SK-N-SH (cell line): Measurements from ENCODE around the gene CTDSPL2. TPM values are rescaled to one million over a fixed set of nuclear protein-coding genes. Genes with fewer than 3 reads are reported as not detected.
A peak's percentile ranks its signal among the peaks of the same experiment; 100 is the strongest.
"Not testable (repeated sequence)": the region's sequence is repeated elsewhere in the genome, so short reads cannot be mapped to it uniquely, and the experiment has no call there.

Experiments used
- CTCF ChIA-PET: fragments of 300-600, 350-600 bp; formaldehyde crosslinking; extraction: SDS; loops from one replicate; lab custom pipeline; 2021; lab: Yijun Ruan, JAX
- POLR2A ChIA-PET: fragments of 350-600 bp; sonication (Branson Sonifier 250); formaldehyde crosslinking; extraction: SDS; loops from one replicate; lab custom pipeline; 2020; ENCODE audit warnings: antibody characterized with exemption, inconsistent platforms; lab: Yijun Ruan, JAX
- DNase-seq: peaks from one replicate; pipeline ENCODE4 v3.0.0; 2012
- H2AFZ ChIP-seq: fragments of 200-600 bp; sonication (generic); 2 replicates; pipeline ENCODE4 v1.8.1; 2016; ENCODE audit warnings: antibody characterized with exemption, mild to moderate bottlenecking, low read depth
- H3F3A ChIP-seq: fragments of 200-600 bp; sonication (generic); replicated peaks from 2 replicates; pipeline ENCODE3; 2016; ENCODE audit warnings: antibody characterized with exemption, mild to moderate bottlenecking; ENCODE audit not compliant: insufficient read depth
- H3K27ac ChIP-seq, 2 experiments: fragments of 200-500 bp in 1 of 2; fragments of 200-600 bp in 1 of 2; sonication (Bioruptor generic) in 1 of 2; sonication (generic), shearing (Covaris generic) in 1 of 2; 2 replicates each; pipeline versions ENCODE4 v1.5.1 to v1.6.1; 2014 to 2016; ENCODE audit warnings: low read depth in 2 of 2, inconsistent platforms in 1 of 2, low read length in 1 of 2, mild to moderate bottlenecking in 1 of 2, mixed read lengths in 1 of 2
- H3K27me3 ChIP-seq: fragments of 200-600 bp; sonication (generic), shearing (Covaris generic); 2 replicates; pipeline ENCODE4 v1.6.1; 2016; ENCODE audit warnings: mixed run types; ENCODE audit not compliant: insufficient read depth
- H3K36me3 ChIP-seq, 2 experiments: fragments of 200-500 bp in 1 of 2; fragments of 200-600 bp in 1 of 2; sonication (Bioruptor generic) in 1 of 2; sonication (generic) in 1 of 2; replicated peaks in 1 of 2; 2 replicates each; pipeline versions ENCODE3 to v1.5.1; 2014 to 2016; ENCODE audit warnings: low read length in 1 of 2, mild to moderate bottlenecking in 1 of 2; ENCODE audit not compliant: insufficient read depth in 2 of 2, control insufficient read depth in 1 of 2
- H3K4me1 ChIP-seq, 2 experiments: fragments of 200-500 bp in 1 of 2; fragments of 200-600 bp in 1 of 2; sonication (Bioruptor generic) in 1 of 2; sonication (generic), shearing (Covaris generic) in 1 of 2; 2 replicates each; pipeline versions ENCODE4 v1.5.1 to v1.6.1; 2014 to 2016; ENCODE audit warnings: low read depth in 1 of 2, low read length in 1 of 2, mixed run types in 1 of 2; ENCODE audit not compliant: insufficient read depth in 2 of 2, control insufficient read depth in 1 of 2
- H3K4me2 ChIP-seq: fragments of 200-600 bp; sonication (generic), shearing (Covaris generic); 2 replicates; pipeline ENCODE4 v1.6.1; 2017; ENCODE audit warnings: mixed run types
- H3K4me3 ChIP-seq, 2 experiments: fragments of 200-500 bp in 1 of 2; fragments of 200-600 bp in 1 of 2; sonication (Bioruptor generic) in 1 of 2; sonication (generic), shearing (Covaris generic) in 1 of 2; 2 replicates each; pipeline versions ENCODE4 v1.5.1 to v1.8.1; 2014 to 2016; ENCODE audit warnings: low read depth in 2 of 2, inconsistent platforms in 1 of 2, low read length in 1 of 2, mild to moderate bottlenecking in 1 of 2, mixed read lengths in 1 of 2, moderate library complexity in 1 of 2
- H3K79me2 ChIP-seq: fragments of 200-600 bp; sonication (generic); 2 replicates; pipeline ENCODE4 v1.8.1; 2017; ENCODE audit warnings: mild to moderate bottlenecking; ENCODE audit not compliant: insufficient read depth
- H3K9ac ChIP-seq: fragments of 200-600 bp; sonication (generic); 2 replicates; pipeline ENCODE4 v1.6.1; 2017; ENCODE audit warnings: mixed run types
- H3K9me2 ChIP-seq: fragments of 200-600 bp; sonication (generic); 2 replicates; pipeline ENCODE4 v1.6.1; 2017; ENCODE audit warnings: mixed run types
- H3K9me3 ChIP-seq: fragments of 200-600 bp; sonication (generic); 2 replicates; pipeline ENCODE4 v1.6.1; 2017; ENCODE audit warnings: mixed run types, mild to moderate bottlenecking, moderate library complexity
- H4K20me1 ChIP-seq: fragments of 200-600 bp; sonication (generic); 2 replicates; pipeline ENCODE4 v1.6.1; 2017; ENCODE audit warnings: mild to moderate bottlenecking, mixed run types; ENCODE audit not compliant: insufficient read depth
- GABPA ChIP-seq: IDR thresholded peaks from 2 replicates; pipeline ENCODE4 v1.4.0; 2012; ENCODE audit warnings: low read depth, mild to moderate bottlenecking
- GATA2 ChIP-seq: sonication (generic); formaldehyde crosslinking; IDR thresholded peaks from 2 replicates; pipeline ENCODE4 v1.5.0; 2020; ENCODE audit warnings: mild to moderate bottlenecking, missing genetic modification reagents
- MEF2A ChIP-seq: IDR thresholded peaks from 2 replicates; pipeline ENCODE4 v1.4.0; 2012; ENCODE audit warnings: low read depth, borderline replicate concordance
- MXI1 ChIP-seq: IDR thresholded peaks from 2 replicates; pipeline ENCODE4 v1.6.1; 2012; ENCODE audit warnings: mild to moderate bottlenecking, low read depth, low read length, improper control_type of control experiment
- PBX3 ChIP-seq: IDR thresholded peaks from 2 replicates; pipeline ENCODE4; 2012
- RAD21 ChIP-seq: IDR thresholded peaks from 2 replicates; pipeline ENCODE4 v1.6.1; 2012; ENCODE audit warnings: mild to moderate bottlenecking, low read length
- RCOR1 ChIP-seq: fragments of 150-350 bp; IDR thresholded peaks from 2 replicates; pipeline ENCODE4 v1.6.1; 2017; ENCODE audit warnings: antibody characterized with exemption, low read length
- REST ChIP-seq: IDR thresholded peaks from 2 replicates; pipeline ENCODE4 v1.6.1; 2012; ENCODE audit warnings: mild to moderate bottlenecking, low read depth, low read length, moderate library complexity
- RXRA ChIP-seq: IDR thresholded peaks from 2 replicates; pipeline ENCODE4 v1.4.0; 2012; ENCODE audit warnings: low read depth, mild to moderate bottlenecking, borderline replicate concordance
- TCF12 ChIP-seq: IDR thresholded peaks from 2 replicates; pipeline ENCODE4 v1.4.0; 2012
- YY1 ChIP-seq: IDR thresholded peaks from 2 replicates; pipeline ENCODE4 v1.4.0; 2012; ENCODE audit warnings: low read depth, mild to moderate bottlenecking
- WGBS: methylation state at CpG from one replicate; pipeline ENCODE4 v1.1.6; 2017; ENCODE audit warnings: low lambda C conversion rate; 5-methylcytosine and 5-hydroxymethylcytosine counted together
- polyA plus RNA-seq, 3 experiments: library from polyadenylated mRNA; depleted of rRNA; stranded (reverse); fragments of >200 nt; gene quantifications; 2 replicates each; pipeline ENCODE4 v1.2.3, GENCODE V29; 2012

Gene CTDSPL2
- polyA plus RNA-seq, 1 of the 3 experiments (the other 2 are of a cell fraction) = 9.0 TPM

GRCh38 chr15:44550734-44551133 is 123.3 kb downstream of the CTDSPL2 start:
- peaks cover 85% of the 10 kb centered on the region for H3K79me2 ChIP-seq
- H3K36me3 ChIP-seq = peaks cover 33 to 50% of the 10 kb centered on the region in 2 experiments

GRCh38 chr15:44554934-44555723 is 127.7 kb downstream of the CTDSPL2 start:
- Histone ChIP-seq H3K27ac (peak overlapping the region; percentile 14 to 60; a peak in 3 of 4 replicates), H3K9me2 (no peaks in the 10 kb centered on the region), H3K9me3 (no peaks in the 10 kb centered on the region), H3K4me2 (no peak overlapping the region), H4K20me1 (peaks cover 21% of the 10 kb centered on the region), H3K4me3 (no peak overlapping the region), H3K79me2 (peaks cover 58% of the 10 kb centered on the region), H3K27me3 (no peaks in the 10 kb centered on the region), H3K4me1 (peaks cover 8 to 10% of the 10 kb centered on the region in 2 experiments; a peak in 3 of 4 replicates), H3K9ac (no peak overlapping the region), H3K36me3 (peaks cover 58 to 67% of the 10 kb centered on the region in 2 experiments), H3F3A (peaks cover 28% of the 10 kb centered on the region), H2AFZ (no peak overlapping the region)
- WGBS = 83% methylated on average over 4 of the region's 4 CpGs
- TF ChIP-seq RCOR1 (peak; percentile 68), MEF2A (no peak), TCF12 (no peak), GATA2 (CRISPR knock-in tag) (peak; percentile 73), REST (no peak), RXRA (no peak)
- ChIA-PET CTCF (interaction anchor here (1.5 to 1.7 kb wide), 2 partner anchors 9 to 24 kb away, joined by 5 read pairs; no protein-coding TSS in a partner anchor), POLR2A (interaction anchor here (0.5 kb wide), 1 partner anchor 149 kb away, joined by 3 read pairs; no protein-coding TSS in a partner anchor)
- peak; percentile 42 for DNase-seq

More at GRCh38 chr15:44550734-44551133, 123.3 kb downstream of the CTDSPL2 start:
- Histone ChIP-seq H3K4me3 (no peak overlapping the region), H3K9ac (no peak overlapping the region), H3K4me2 (no peak overlapping the region), H3K4me1 (peaks cover 16 to 18% of the 10 kb centered on the region in 2 experiments; a peak in 3 of 4 replicates), H3K27ac (no peak overlapping the region), H3K9me2 (no peaks in the 10 kb centered on the region), H3K27me3 (no peaks in the 10 kb centered on the region), H3K9me3 (no peaks in the 10 kb centered on the region), H4K20me1 (peaks cover 55% of the 10 kb centered on the region), H2AFZ (no peak overlapping the region), H3F3A (peaks cover 38% of the 10 kb centered on the region)
- POLR2A ChIA-PET = no interaction called here
- TF ChIP-seq MXI1 (0 out of 2 replicates have a peak, but pooled peaks have one; percentile 7), YY1 (no peak), PBX3 (no peak), RAD21 (no peak), GABPA (no peak)
- CTCF ChIA-PET = interaction anchor here (0.6 to 1.5 kb wide), 7 partner anchors 9 to 679 kb away, joined by 3 to 7 read pairs (median 3); no protein-coding TSS in a partner anchor
- DNase-seq = no peak
- 81% methylated on average over 4 of the region's 4 CpGs for WGBS

- H3K9me3 ChIP-seq, H2AFZ ChIP-seq, H3K9me2 ChIP-seq, H3K27ac ChIP-seq, H4K20me1 ChIP-seq, POLR2A ChIA-PET, H3K9ac ChIP-seq, H3K4me2 ChIP-seq, DNase-seq, H3K4me3 ChIP-seq, H3K4me1 ChIP-seq, H3K27me3 ChIP-seq: not testable (repeated sequence)
- CTCF ChIA-PET = interaction anchor here (1.8 kb wide), 1 partner anchor 18 kb away, joined by 6 read pairs; no protein-coding TSS in a partner anchor
- H3K79me2 ChIP-seq = peaks cover 15% of the 10 kb centered on the region; the same call in 1 of the 2 replicates
- H3F3A ChIP-seq = peaks cover 14% of the 10 kb centered on the region
- H3K36me3 ChIP-seq = peaks cover 77 to 80% of the 10 kb centered on the region in 2 experiments
Observed at GRCh38 chr15:44560926-44561325, 133.5 kb downstream of the CTDSPL2 start.
